Type B pancreatic cell (in vitro differentiated cells): ENCODE measurements around the gene SLC9A9. TPM values are rescaled to one million over a fixed set of nuclear protein-coding genes. Genes with fewer than 3 reads are reported as not detected.

Experiments used
- DNase-seq: peaks from one replicate; pipeline ENCODE4 v3.0.0; 2021; ENCODE audit warnings: mixed read lengths; ENCODE audit not compliant: unreplicated experiment; ENCODE audit errors: extremely low spot score
- H3K27ac Mint-ChIP-seq: 2 replicates; pipeline ENCODE4 v1.8.0; 2021; ENCODE audit warnings: mild to moderate bottlenecking, mixed read lengths
- H3K27me3 Mint-ChIP-seq: 2 replicates; pipeline ENCODE4 v1.8.0; 2021; ENCODE audit warnings: mixed read lengths
- H3K36me3 Mint-ChIP-seq: 2 replicates; pipeline ENCODE4 v1.8.0; 2021; ENCODE audit warnings: mixed read lengths
- H3K4me1 Mint-ChIP-seq: one replicate; pipeline ENCODE4 v1.8.0; 2021; ENCODE audit warnings: mixed read lengths; ENCODE audit not compliant: unreplicated experiment
- H3K4me3 Mint-ChIP-seq: 2 replicates; pipeline ENCODE4 v1.8.0; 2021; ENCODE audit warnings: mild to moderate bottlenecking, mixed read lengths
- H3K9me3 Mint-ChIP-seq: 2 replicates; pipeline ENCODE4 v1.8.0; 2021; ENCODE audit warnings: mixed read lengths
- CTCF ChIP-seq: fragments of 200-600 bp; sonication (generic); conservative IDR thresholded peaks from 2 replicates; pipeline ENCODE4 v1.5.0; 2021; ENCODE audit warnings: antibody characterized with exemption, mild to moderate bottlenecking
- total RNA-seq: library from RNA; stranded (reverse); gene quantifications from 2 replicates; pipeline ENCODE4 v1.2.1, GENCODE V29; 2021; ENCODE audit warnings: low replicate concordance

SLC9A9 gene
- total RNA-seq, 1 donor from 2014 or later = 2.7 TPM

- no peak for DNase-seq
- Mint-ChIP-seq H3K27me3 (peaks cover 15% of the 10 kb centered on the region), H3K9me3 (no peaks in the 10 kb centered on the region), H3K36me3 (no peaks in the 10 kb centered on the region), H3K4me3 (no peak overlapping the region), H3K27ac (no peak overlapping the region), H3K4me1 (peaks cover 25% of the 10 kb centered on the region)
- no peak for TF ChIP-seq CTCF
These were observed 538.6 kb downstream of the SLC9A9 start for GRCh38 chr3:143309705-143310104.

DNA sequence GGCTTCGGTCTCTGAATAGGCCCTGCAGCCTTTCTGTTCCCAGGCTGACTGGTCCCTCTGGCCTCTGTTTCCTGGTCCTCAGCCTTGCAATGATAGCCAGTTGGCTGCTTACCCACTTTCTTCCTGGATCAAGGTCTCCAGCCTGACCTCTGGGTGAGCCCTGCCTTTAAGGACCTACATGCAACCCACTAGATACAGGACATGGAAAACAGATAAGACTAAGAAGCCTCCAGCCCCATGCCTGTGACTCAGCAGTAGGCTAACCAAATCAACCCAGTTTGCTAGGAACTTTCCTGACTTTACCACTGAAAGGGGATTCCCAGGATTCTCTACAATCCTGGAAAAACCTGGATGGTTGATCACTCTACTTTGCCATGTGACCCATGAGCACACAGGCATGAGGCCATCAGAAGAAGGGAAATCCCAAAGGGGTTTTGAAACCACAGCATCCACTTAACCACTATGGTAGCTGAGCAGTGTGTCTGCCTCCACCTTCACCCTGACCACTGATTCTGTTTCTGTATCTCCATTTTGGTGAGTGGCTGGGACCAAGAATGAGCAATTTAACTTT lies 540.6 kb downstream of the SLC9A9 start:
- Mint-ChIP-seq H3K4me1 (peaks cover 21% of the 10 kb centered on the region), H3K27ac (no peak overlapping the region)

DNA sequence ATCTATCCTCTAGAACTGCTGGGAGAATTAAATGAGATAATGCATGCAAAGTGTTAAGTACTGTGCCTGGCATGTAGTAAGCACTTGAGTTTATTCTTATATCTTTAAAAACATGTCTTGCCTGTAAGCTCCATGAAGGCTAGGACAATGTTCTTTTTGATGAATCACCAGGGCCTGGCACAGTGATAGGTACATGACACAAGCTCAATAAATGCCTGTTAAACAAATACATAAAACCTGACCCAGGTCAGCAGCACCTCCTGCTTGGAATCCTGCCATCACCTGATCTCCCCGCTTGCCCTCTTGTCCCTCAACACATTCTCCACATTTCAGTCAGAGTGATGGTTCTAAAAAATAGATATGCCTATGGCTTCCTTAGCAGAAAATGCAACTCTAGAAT lies 541.9 kb downstream of the SLC9A9 start:
- peaks cover 24% of the 10 kb centered on the region for H3K4me1 Mint-ChIP-seq
- H3K4me3 Mint-ChIP-seq = no peak overlapping the region
- peaks cover 34% of the 10 kb centered on the region for H3K27me3 Mint-ChIP-seq
- no peak overlapping the region for H3K27ac Mint-ChIP-seq
- H3K36me3 Mint-ChIP-seq = no peaks in the 10 kb centered on the region
- no peak for DNase-seq
- no peak for TF ChIP-seq CTCF
- no peaks in the 10 kb centered on the region for H3K9me3 Mint-ChIP-seq

More for the DNA sequence above, 540.6 kb downstream of the SLC9A9 start:
- no peaks in the 10 kb centered on the region for H3K36me3 Mint-ChIP-seq
- no peaks in the 10 kb centered on the region for H3K9me3 Mint-ChIP-seq
- no peak for TF ChIP-seq CTCF
- peaks cover 26% of the 10 kb centered on the region for H3K27me3 Mint-ChIP-seq
- no peak overlapping the region for H3K4me3 Mint-ChIP-seq
- no peak for DNase-seq

DNA sequence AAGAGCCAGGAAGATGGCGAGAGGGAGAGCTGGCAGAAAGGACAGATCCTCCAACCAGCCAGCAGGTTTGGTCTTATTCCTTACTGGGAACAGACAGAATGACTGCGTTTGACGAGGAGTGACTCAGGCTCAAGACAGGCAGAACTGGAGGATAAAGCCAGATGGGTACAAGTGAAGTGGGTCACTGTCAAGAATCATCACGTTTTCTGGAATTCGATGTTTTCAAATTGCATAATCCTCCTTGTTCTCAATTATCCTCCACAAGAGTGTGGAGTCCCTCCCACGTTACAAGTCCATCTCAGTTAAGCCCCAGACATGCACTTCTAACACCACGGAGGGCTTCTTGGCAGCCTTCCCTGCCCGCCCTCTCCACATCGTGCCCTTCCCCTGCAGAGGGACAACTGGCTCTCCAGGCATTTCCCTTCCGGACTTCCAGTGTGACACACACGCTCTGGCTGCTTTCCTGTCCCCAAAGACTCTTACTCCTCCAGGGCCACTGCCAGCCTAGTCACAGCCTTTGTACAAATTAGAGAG lies 545.6 kb downstream of the SLC9A9 start:
- Mint-ChIP-seq H3K36me3 (no peaks in the 10 kb centered on the region), H3K27ac (no peak overlapping the region), H3K27me3 (peaks cover 44% of the 10 kb centered on the region), H3K4me3 (no peak overlapping the region), H3K9me3 (no peaks in the 10 kb centered on the region), H3K4me1 (peaks cover 22% of the 10 kb centered on the region)
- no peak for TF ChIP-seq CTCF
- no peak for DNase-seq

DNA sequence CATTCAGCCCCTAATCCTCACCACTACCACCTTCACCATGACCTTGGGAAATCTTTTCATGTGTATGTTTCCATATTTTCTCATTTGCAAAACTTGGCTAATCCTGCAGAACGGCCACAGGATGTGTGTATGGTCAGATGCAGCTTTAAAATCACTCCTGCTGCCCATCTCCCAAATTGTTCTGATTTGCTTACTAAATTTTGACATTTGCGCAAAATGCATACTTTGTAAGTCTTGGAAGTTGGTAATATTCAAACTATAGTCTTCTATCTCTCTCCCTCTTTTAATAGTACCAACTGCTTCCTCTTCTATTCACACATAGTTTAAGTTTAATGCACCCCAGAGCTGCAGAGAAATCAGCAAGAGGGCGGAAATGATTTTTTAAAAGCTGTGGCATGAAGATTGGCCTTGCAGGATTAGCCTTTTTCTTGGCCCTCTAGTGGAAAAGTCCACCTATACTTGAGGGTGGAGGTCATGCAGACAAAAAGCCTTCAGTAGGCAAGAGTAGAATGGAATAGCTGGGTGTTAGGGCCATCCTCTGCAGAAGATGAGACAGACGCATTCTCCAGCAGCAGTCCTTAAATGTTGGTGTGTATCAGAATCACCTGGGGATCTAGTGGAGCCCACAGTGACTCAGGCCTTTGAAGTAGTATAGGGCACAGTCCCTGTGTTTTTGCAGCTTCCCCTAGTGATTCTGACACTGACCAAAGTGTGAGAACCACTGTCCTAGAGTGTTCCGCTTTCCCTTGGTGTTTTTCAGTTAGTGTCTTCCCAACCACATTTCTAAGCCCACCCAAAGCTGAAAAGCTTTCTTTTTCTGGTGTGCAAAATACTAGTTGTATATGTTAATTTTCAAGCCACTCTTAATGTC lies 547.0 kb downstream of the SLC9A9 start:
- Mint-ChIP-seq H3K4me1 (peaks cover 17% of the 10 kb centered on the region), H3K27me3 (peaks cover 44% of the 10 kb centered on the region), H3K4me3 (no peak overlapping the region), H3K27ac (no peak overlapping the region), H3K9me3 (no peaks in the 10 kb centered on the region), H3K36me3 (no peaks in the 10 kb centered on the region)
- TF ChIP-seq CTCF = no peak
- DNase-seq = no peak
